Skeletal muscle cell (primary cell): Measurements from ENCODE around the gene CCL13.
"Not testable (repeated sequence)": the region's sequence is repeated elsewhere in the genome, so short reads cannot be mapped to it uniquely, and the experiment has no call there.

Source experiments
- DNase-seq: peaks from one replicate; pipeline ENCODE4 v3.0.0-alpha.2; 2010; ENCODE audit warnings: low read depth
- H3K4me3 ChIP-seq: 2 replicates; pipeline ENCODE4 v1.5.1; 2011; ENCODE audit warnings: low read depth, mild to moderate bottlenecking, control low read depth, low read length, moderate library complexity

The CCL13 gene

GRCh38 chr17:34356194-34356593 is at the start of gene CCL13:
CCL13 (plus strand) TSS chr17:34356480; CDS start chr17:34356527, 47 bp downstream.
- no peak within 1 kb of the TSS for H3K4me3 ChIP-seq
- DNase-seq: no peak

DNA sequence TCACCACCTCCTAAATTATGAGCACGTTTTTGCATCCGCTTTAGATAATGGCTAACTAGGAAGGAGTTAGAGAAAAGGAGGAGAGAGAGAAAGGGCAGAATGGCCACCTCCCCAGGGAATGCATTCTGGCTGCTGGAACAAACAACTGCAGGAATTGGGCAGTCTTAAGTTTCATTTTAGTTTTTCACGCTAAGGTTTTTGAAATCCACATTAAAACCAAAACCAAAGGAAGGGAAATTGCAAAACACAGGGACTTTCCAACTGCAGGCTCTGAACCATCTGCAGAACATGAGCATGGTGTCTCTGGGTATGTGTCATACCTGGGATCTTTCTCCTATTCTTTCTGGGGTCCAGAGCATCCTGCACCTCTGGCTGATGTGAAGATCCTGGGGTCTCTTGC is 49.2 kb upstream of the CCL13 start:
- DNase-seq: peak; percentile 25
- H3K4me3 ChIP-seq: no peak overlapping the region

GRCh38 chr17:34308371-34308770 is 47.9 kb upstream of the CCL13 start:
- no peak for DNase-seq

GRCh38 chr17:34311291-34311690 is 45.0 kb upstream of the CCL13 start:
- H3K4me3 ChIP-seq: no peak overlapping the region
- DNase-seq: no peak

More at GRCh38 chr17:34308371-34308770, 47.9 kb upstream of the CCL13 start:
- no peak overlapping the region for H3K4me3 ChIP-seq

DNA sequence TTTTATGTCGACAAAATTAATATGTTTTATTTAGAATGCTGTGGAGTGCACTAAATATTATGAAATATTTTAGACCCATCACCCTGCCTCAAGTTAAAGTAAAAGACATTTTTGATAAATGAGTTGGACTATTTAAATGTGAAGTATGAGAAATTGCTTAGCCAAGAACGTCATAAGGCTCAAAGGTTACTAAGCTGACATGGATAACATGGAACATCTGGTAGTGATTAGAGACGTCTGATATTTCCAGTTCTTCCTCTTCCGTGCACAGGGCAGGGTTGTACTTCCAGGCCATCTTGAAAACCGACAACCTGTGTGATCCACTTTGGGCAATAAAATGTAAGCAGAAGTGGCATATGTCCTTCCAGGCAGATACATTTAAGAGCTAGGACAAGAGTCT is 44.2 kb upstream of the CCL13 start:
- DNase-seq: peak; percentile 27
- H3K4me3 ChIP-seq: no peak overlapping the region

GRCh38 chr17:34313164-34313563 is 43.1 kb upstream of the CCL13 start:
- DNase-seq: peak; percentile 7
- no peak overlapping the region for H3K4me3 ChIP-seq

- H3K4me3 ChIP-seq: no peak overlapping the region
- DNase-seq: peak; percentile 66
These were observed 42.0 kb upstream of the CCL13 start for GRCh38 chr17:34314279-34314678.

GRCh38 chr17:34318474-34318873 is 37.8 kb upstream of the CCL13 start:
- no peak for DNase-seq
- H3K4me3 ChIP-seq: no peak overlapping the region

GRCh38 chr17:34319039-34319483 is 37.2 kb upstream of the CCL13 start, which contains the start of gene CCL8:
CCL8 (plus strand) TSS chr17:34319435; CDS start chr17:34319502, 67 bp downstream.
- DNase-seq: no peak
- H3K4me3 ChIP-seq: no peak within 1 kb of the TSS

- DNase-seq: no peak
- H3K4me3 ChIP-seq: no peak overlapping the region
These were observed 34.3 kb upstream of the CCL13 start for GRCh38 chr17:34321964-34322363.

DNA sequence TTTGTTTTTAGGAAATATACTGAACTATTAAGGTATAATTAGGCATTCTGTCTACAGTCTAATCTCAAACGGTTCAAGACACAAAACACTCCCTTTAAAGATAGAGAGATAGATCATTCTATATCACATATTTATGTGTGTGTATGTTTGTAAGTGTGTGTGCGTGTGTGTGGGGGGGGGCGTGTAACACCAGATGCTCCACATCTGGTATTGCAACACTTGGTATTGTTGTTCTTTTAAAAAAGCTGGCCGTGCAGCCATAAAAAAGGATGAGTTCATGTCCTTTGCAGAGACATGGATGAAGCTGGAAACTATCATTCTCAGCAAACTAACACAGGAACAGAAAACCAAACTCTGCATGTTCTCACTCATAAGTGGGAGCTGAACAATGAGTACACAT is 28.7 kb upstream of the CCL13 start:
- H3K4me3 ChIP-seq: not testable (repeated sequence)
- DNase-seq: peak; percentile 73

DNA sequence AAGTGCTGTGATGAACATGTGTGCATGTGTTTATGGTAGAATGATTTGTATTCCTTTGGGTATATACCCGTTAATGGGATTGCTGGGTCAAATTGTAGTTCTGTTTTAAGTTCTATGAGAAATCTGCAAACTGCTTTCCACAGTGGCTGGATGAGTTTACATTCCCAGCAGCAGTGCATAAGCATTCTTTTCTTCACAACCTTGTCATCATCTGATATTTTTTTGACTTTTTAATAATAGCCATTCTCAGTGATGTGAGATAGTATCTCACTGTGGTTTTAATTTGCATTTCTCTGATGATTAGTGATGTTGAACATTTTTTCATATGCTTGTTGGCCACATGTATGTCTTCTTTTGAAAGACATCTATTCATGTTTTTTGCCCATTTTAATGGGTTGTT is 18.6 kb upstream of the CCL13 start:
- DNase-seq: no peak
- no peak overlapping the region for H3K4me3 ChIP-seq

GRCh38 chr17:34339138-34339770 is 17.0 kb upstream of the CCL13 start:
- DNase-seq: no peak
- no peak overlapping the region for H3K4me3 ChIP-seq

GRCh38 chr17:34341916-34342315 is 14.4 kb upstream of the CCL13 start:
- no peak for DNase-seq
- no peak overlapping the region for H3K4me3 ChIP-seq

- no peak overlapping the region for H3K4me3 ChIP-seq
- DNase-seq: no peak
These were observed 9.2 kb upstream of the CCL13 start for GRCh38 chr17:34347063-34347462.

- no peak overlapping the region for H3K4me3 ChIP-seq
- DNase-seq: no peak
These were observed 6.5 kb upstream of the CCL13 start for GRCh38 chr17:34349751-34350150.

GRCh38 chr17:34351096-34351495 is 5.2 kb upstream of the CCL13 start:
- H3K4me3 ChIP-seq: no peak overlapping the region
- no peak for DNase-seq

DNA sequence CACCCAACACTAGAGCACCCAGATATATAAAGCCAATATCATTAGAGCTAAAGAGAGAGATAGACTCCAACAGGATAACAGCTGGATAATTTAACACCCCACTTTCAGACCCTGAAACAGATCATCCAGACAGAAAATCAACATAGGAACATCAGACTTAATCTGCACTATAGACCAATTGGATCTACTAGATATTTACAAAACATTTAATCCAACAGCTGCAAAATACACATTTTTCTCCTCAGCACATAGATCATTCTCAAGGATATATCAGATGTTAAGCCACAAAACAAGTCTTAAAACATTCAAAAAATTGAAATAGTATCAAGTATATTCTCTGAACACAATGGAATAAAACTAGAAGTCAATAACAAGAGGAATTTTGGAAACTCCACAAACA is 4.1 kb upstream of the CCL13 start:
- no peak overlapping the region for H3K4me3 ChIP-seq
- DNase-seq: no peak

GRCh38 chr17:34354637-34355036 is 1.6 kb upstream of the CCL13 start:
- DNase-seq: no peak
- H3K4me3 ChIP-seq: no peak overlapping the region

DNA sequence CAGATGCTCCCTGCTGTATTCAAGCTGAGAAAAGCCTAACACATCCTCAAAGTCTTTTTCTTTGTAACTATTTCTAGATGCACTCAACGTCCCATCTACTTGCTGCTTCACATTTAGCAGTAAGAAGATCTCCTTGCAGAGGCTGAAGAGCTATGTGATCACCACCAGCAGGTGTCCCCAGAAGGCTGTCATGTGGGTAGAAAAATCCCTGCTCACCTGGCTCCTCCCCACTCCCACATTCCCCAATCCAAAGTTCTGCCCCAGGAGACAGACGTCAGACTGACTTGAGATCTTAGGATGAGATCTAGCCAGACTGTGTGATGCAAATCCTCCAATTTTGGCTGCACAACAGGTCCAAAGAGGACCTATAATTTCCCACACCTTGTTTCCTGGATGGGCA is 1.1 kb downstream of the CCL13 start:
- H3K4me3 ChIP-seq: no peak overlapping the region
- DNase-seq: no peak

GRCh38 chr17:34358631-34359030 is 2.4 kb downstream of the CCL13 start:
- H3K4me3 ChIP-seq: no peak overlapping the region
- DNase-seq: no peak
